Fibroblast of gingiva (primary cell): ENCODE data around the gene DHDH.
A peak's percentile ranks its signal among the peaks of the same experiment; 100 is the strongest.

ENCODE experiments used
- DNase-seq: peaks from one replicate; pipeline ENCODE4 v3.0.0-alpha.2; 2011; ENCODE audit warnings: low read depth

Gene DHDH

GRCh38 chr19:48967346-48968178, 34.1 kb downstream of the DHDH start:
- peak; percentile 96 for DNase-seq

GRCh38 chr19:48968179-48968661, 34.7 kb downstream of the DHDH start:
- peak; percentile 91 for DNase-seq

- no peak for DNase-seq
These were observed 35.3 kb downstream of the DHDH start for GRCh38 chr19:48968813-48969218.

GRCh38 chr19:48969276-48970138, 36.0 kb downstream of the DHDH start:
- peak; percentile 26 for DNase-seq

GRCh38 chr19:48970139-48970766, 36.8 kb downstream of the DHDH start:
- no peak for DNase-seq

- DNase-seq = peak; percentile 58
These were observed 37.5 kb downstream of the DHDH start for GRCh38 chr19:48970923-48971395.

GRCh38 chr19:48975947-48976847, 42.7 kb downstream of the DHDH start:
- DNase-seq = no peak

GRCh38 chr19:48977061-48977460, 43.6 kb downstream of the DHDH start:
- DNase-seq = no peak

GRCh38 chr19:48982280-48982679, 48.8 kb downstream of the DHDH start:
- DNase-seq = no peak

- DNase-seq = no peak
These were observed 52.2 kb downstream of the DHDH start for GRCh38 chr19:48985711-48986110.

- DNase-seq = no peak
These were observed 52.7 kb downstream of the DHDH start for GRCh38 chr19:48986211-48986610.

- DNase-seq = no peak
These were observed 53.8 kb downstream of the DHDH start for GRCh38 chr19:48987323-48987722.

GRCh38 chr19:48988286-48988685, 54.8 kb downstream of the DHDH start:
- no peak for DNase-seq

GRCh38 chr19:48988860-48989259, 55.4 kb downstream of the DHDH start:
- DNase-seq = no peak

GRCh38 chr19:48989701-48990291, 56.3 kb downstream of the DHDH start:
- no peak for DNase-seq

- no peak for DNase-seq
These were observed 56.9 kb downstream of the DHDH start for GRCh38 chr19:48990400-48990799.

- no peak for DNase-seq
These were observed 57.6 kb downstream of the DHDH start for GRCh38 chr19:48991011-48991609.

- peak; percentile 83 for DNase-seq
These were observed 58.5 kb downstream of the DHDH start for GRCh38 chr19:48991873-48992580.

GRCh38 chr19:48992581-48993174, 59.2 kb downstream of the DHDH start:
- no peak for DNase-seq
